DND-41 (cell line): ENCODE results near the gene EFHC1.

ENCODE experiments used
- EZH2 ChIP-seq: IDR thresholded peaks from 3 replicates; pipeline ENCODE4 v1.6.1; 2012; ENCODE audit warnings: borderline replicate concordance, low read depth, mild to moderate bottlenecking, moderate library complexity, low read length, inconsistent platforms; ENCODE audit not compliant: severe bottlenecking
- TF ChIP-seq, protein P1 (sequence below): IDR thresholded peaks from 2 replicates; pipeline ENCODE4 v1.5.1; 2012; ENCODE audit warnings: borderline replicate concordance, low read length, moderate library complexity, mild to moderate bottlenecking; ENCODE audit not compliant: poor library complexity, severe bottlenecking; ENCODE audit errors: extremely low read depth

DNA sequence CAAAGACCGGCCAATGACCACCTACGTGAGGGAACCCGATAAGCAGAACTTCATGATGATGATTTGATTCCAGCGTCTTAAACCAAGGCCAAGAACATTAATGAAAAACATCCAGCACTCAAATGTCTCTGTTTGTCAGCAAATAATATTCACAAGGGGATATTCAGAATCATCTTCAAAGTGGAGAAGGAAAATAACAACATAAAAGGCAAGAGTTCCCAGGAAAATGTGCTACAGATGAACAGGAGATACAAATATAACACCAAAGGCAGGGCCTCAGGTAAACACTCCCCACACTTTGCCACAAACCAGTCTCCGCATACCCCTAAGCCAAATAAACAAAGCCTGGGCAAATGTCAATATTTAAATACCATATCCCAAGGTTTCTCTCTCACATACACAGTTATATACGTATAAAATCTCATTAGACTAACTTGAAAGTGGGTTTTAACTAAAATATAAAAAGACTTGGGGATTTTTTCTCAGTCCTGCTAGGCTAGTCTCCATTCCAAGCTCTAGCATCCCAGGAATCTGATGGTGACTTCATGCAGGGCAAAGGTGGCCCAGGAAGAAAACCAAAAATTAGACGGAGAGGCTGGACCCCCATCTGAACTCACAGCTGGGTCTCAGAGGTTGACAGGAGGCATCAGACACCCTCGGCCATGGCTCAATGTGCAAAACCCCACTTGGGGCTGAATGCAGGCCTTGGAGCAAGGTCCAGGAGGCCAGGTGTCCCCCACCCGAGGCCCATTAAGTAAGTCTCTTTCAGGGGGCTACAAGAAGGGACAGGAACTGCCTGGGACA, 124.7 kb downstream of the EFHC1 start:
- TF ChIP-seq, protein P1, sequence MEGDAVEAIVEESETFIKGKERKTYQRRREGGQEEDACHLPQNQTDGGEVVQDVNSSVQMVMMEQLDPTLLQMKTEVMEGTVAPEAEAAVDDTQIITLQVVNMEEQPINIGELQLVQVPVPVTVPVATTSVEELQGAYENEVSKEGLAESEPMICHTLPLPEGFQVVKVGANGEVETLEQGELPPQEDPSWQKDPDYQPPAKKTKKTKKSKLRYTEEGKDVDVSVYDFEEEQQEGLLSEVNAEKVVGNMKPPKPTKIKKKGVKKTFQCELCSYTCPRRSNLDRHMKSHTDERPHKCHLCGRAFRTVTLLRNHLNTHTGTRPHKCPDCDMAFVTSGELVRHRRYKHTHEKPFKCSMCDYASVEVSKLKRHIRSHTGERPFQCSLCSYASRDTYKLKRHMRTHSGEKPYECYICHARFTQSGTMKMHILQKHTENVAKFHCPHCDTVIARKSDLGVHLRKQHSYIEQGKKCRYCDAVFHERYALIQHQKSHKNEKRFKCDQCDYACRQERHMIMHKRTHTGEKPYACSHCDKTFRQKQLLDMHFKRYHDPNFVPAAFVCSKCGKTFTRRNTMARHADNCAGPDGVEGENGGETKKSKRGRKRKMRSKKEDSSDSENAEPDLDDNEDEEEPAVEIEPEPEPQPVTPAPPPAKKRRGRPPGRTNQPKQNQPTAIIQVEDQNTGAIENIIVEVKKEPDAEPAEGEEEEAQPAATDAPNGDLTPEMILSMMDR: no peak
- no peak for TF ChIP-seq EZH2
